Raji (cell line): Measurements from ENCODE around the gene ITGAX.

Experiments used
- POLR2A ChIP-seq: IDR thresholded peaks from 2 replicates; pipeline ENCODE4 v1.6.1; 2011; ENCODE audit warnings: low read depth, low read length, control low read depth; ENCODE audit not compliant: insufficient read depth

ITGAX gene

DNA sequence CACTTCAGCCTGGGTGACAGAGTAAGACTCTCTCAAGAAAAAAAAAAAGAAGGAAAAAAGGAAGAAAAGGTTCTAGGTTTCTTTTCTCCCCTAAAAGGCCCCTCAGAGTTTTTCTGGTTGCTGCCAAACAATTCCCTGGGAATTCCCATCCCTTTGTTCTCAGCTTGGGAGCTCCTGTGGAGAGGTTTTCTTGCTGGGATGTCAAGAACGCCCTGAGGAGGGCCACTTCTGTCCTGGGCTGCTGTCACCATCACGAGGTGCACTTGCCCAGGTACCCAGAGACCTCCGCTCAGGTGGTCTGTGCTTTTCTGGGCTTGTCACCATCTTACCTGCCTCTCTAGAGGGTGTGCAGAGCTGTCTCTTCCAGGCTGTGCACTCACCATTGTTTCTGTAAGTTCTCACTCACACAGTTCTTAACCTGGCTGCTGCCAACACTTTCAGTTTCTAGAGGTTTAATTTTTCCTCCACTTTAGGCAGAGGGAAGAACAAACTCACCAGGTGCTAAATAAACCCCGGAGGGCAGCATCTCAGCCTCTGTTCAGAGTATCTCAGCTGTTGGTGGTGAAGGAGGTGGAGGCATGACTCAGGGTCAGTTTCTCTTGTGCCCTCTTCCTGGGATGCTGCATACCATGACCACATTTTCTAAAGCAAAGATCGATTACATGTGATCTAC lies 75.5 kb downstream of the ITGAX start:
- TF ChIP-seq POLR2A: no peak
